ENCODE measurements around the gene R3HDM1. TPM values are rescaled to one million over a fixed set of nuclear protein-coding genes. Genes with fewer than 3 reads are reported as not detected.
"Not testable (repeated sequence)": the region's sequence is repeated elsewhere in the genome, so short reads cannot be mapped to it uniquely, and the experiment has no call there.

The R3HDM1 gene
- total and polyA plus RNA-seq, 2 donors (not counting 1 experiment from before 2014, with no cell fraction given): 23.7 to 57.8 TPM

GRCh38 chr2:135620198-135620597, 88.9 kb downstream of the R3HDM1 start:
- ChIA-PET CTCF (interaction anchor here (0.8 kb wide), 1 partner anchor 11 kb away, joined by 4 read pairs; no protein-coding TSS in a partner anchor), POLR2A (no interaction called here)

GRCh38 chr2:135629520-135629919, 98.2 kb downstream of the R3HDM1 start:
- Histone ChIP-seq H3K27me3 (replicated peaks in 1 of 4; ENCODE audit: control extremely low read depth in 1 of 4, control insufficient read depth in 3 of 4, insufficient read depth in 4 of 4, low read length in 3 of 4) (no peaks in the 10 kb centered on the region), H3K4me1 (ENCODE audit: control insufficient read depth in 2 of 2, insufficient read depth in 2 of 2, low read length in 2 of 2) (no peaks in the 10 kb centered on the region), H4K20me1 (ENCODE audit: control insufficient read depth, insufficient read depth, low read length, poor library complexity, severe bottlenecking) (no peaks in the 10 kb centered on the region), H3K9ac (ENCODE audit: low read length) (no peak overlapping the region), H3K9me3 (ENCODE audit: control extremely low read depth in 1 of 3, control insufficient read depth in 2 of 3, insufficient read depth in 1 of 3, low read length in 2 of 3) (no peaks in the 10 kb centered on the region), H3K27ac (ENCODE audit: low read length in 2 of 2) (no peak overlapping the region), H3K36me3 (replicated peaks in 1 of 2; ENCODE audit: control extremely low read depth in 1 of 2, control insufficient read depth in 1 of 2, extremely low read depth in 1 of 2, insufficient read depth in 2 of 2, low read length in 1 of 2) (peaks cover 0 to 8% of the 10 kb centered on the region in 2 experiments), H3K4me2 (replicated peaks; ENCODE audit: low read depth, low read length, poor library complexity, severe bottlenecking) (no peak overlapping the region), H3K79me2 (ENCODE audit: control insufficient read depth, insufficient read depth, low read length) (no peaks in the 10 kb centered on the region), H2AFZ (ENCODE audit: insufficient read depth, low read depth, low read length, poor library complexity, severe bottlenecking) (no peak overlapping the region), H3K4me3 (ENCODE audit: control extremely low read depth in 1 of 5, extremely low read depth in 1 of 5, insufficient read depth in 1 of 5, low read depth in 2 of 5, low read length in 4 of 5) (no peak overlapping the region)
- H3K27ac Mint-ChIP-seq: no peak overlapping the region
- no peak for ATAC-seq (ENCODE audit: low read depth)
- POLR2A ChIA-PET: no interaction called here
- no peak for DNase-seq
- TF ChIP-seq CTCF (IDR thresholded peaks at IDR 0.05): no peak
- TF ChIP-seq EZH2 (IDR thresholded peaks at IDR 0.05; ENCODE audit: borderline replicate concordance, insufficient read depth, low read depth, low read length, poor library complexity, severe bottlenecking): no peak
- intact Hi-C loops (cut with micrococcal nuclease): no loop called here
- H3K4me3 Mint-ChIP-seq: no peak overlapping the region
- no peaks in the 10 kb centered on the region for H3K9me3 Mint-ChIP-seq (ENCODE audit: insufficient read depth)
- CTCF ChIA-PET: no interaction called here
- no peaks in the 10 kb centered on the region for H3K4me1 Mint-ChIP-seq
- H3K27me3 Mint-ChIP-seq: no peaks in the 10 kb centered on the region

More at GRCh38 chr2:135620198-135620597, 88.9 kb downstream of the R3HDM1 start:
- H4K20me1 ChIP-seq (ENCODE audit: control insufficient read depth, insufficient read depth, low read length, poor library complexity, severe bottlenecking): no peaks in the 10 kb centered on the region
- intact Hi-C loops (cut with micrococcal nuclease): no loop called here
- no CpG with 5 or more reads among the region's 1 CpG for WGBS (ENCODE audit: insufficient coverage)
- no peak overlapping the region for H3K4me3 Mint-ChIP-seq
- H3K9ac ChIP-seq (ENCODE audit: low read length): no peak overlapping the region
- TF ChIP-seq EZH2 (IDR thresholded peaks at IDR 0.05; ENCODE audit: borderline replicate concordance, insufficient read depth, low read depth, low read length, poor library complexity, severe bottlenecking): no peak
- TF ChIP-seq CTCF (IDR thresholded peaks at IDR 0.05): no peak
- no peak overlapping the region for H3K4me2 ChIP-seq (replicated peaks; ENCODE audit: low read depth, low read length, poor library complexity, severe bottlenecking)
- no peaks in the 10 kb centered on the region for H3K27me3 ChIP-seq (replicated peaks in 1 of 4; ENCODE audit: control extremely low read depth in 1 of 4, control insufficient read depth in 3 of 4, insufficient read depth in 4 of 4, low read length in 3 of 4)
- H3K9me3 Mint-ChIP-seq (ENCODE audit: insufficient read depth): no peaks in the 10 kb centered on the region
- H3K79me2 ChIP-seq (ENCODE audit: control insufficient read depth, insufficient read depth, low read length): no peaks in the 10 kb centered on the region
- ATAC-seq (ENCODE audit: low read depth): no peak
- H3K36me3 ChIP-seq (replicated peaks in 1 of 2; ENCODE audit: control extremely low read depth in 1 of 2, control insufficient read depth in 1 of 2, extremely low read depth in 1 of 2, insufficient read depth in 2 of 2, low read length in 1 of 2): peaks cover 0 to 11% of the 10 kb centered on the region in 2 experiments
- H3K27ac ChIP-seq (ENCODE audit: low read length in 2 of 2): no peak overlapping the region
- H3K4me1 Mint-ChIP-seq: peaks cover 4% of the 10 kb centered on the region
- no peak overlapping the region for H3K27ac Mint-ChIP-seq
- H2AFZ ChIP-seq (ENCODE audit: insufficient read depth, low read depth, low read length, poor library complexity, severe bottlenecking): no peak overlapping the region
- no peak for DNase-seq
- H3K4me1 ChIP-seq (ENCODE audit: control insufficient read depth in 2 of 2, insufficient read depth in 2 of 2, low read length in 2 of 2): no peaks in the 10 kb centered on the region
- H3K4me3 ChIP-seq (ENCODE audit: control extremely low read depth in 1 of 5, extremely low read depth in 1 of 5, insufficient read depth in 1 of 5, low read depth in 2 of 5, low read length in 4 of 5): no peak overlapping the region
- H3K27me3 Mint-ChIP-seq: no peaks in the 10 kb centered on the region
- H3K9me3 ChIP-seq (ENCODE audit: control extremely low read depth in 1 of 3, control insufficient read depth in 2 of 3, insufficient read depth in 1 of 3, low read length in 2 of 3): no peaks in the 10 kb centered on the region

- H3K9ac ChIP-seq (ENCODE audit: low read length); DNase-seq; H3K27me3 Mint-ChIP-seq; H3K36me3 ChIP-seq (replicated peaks in 1 of 2; ENCODE audit: control extremely low read depth in 1 of 2, control insufficient read depth in 1 of 2, extremely low read depth in 1 of 2, insufficient read depth in 2 of 2, low read length in 1 of 2); H3K27ac Mint-ChIP-seq; H3K4me3 Mint-ChIP-seq; H2AFZ ChIP-seq (ENCODE audit: insufficient read depth, low read depth, low read length, poor library complexity, severe bottlenecking); H3K27ac ChIP-seq (ENCODE audit: low read length in 2 of 2); POLR2A ChIA-PET; H3K9me3 ChIP-seq (ENCODE audit: control extremely low read depth in 1 of 3, control insufficient read depth in 2 of 3, insufficient read depth in 1 of 3, low read length in 2 of 3); H4K20me1 ChIP-seq (ENCODE audit: control insufficient read depth, insufficient read depth, low read length, poor library complexity, severe bottlenecking); intact Hi-C loops (cut with micrococcal nuclease); CTCF ChIA-PET; H3K4me1 Mint-ChIP-seq; ATAC-seq (ENCODE audit: low read depth); H3K4me2 ChIP-seq (replicated peaks; ENCODE audit: low read depth, low read length, poor library complexity, severe bottlenecking); H3K4me3 ChIP-seq (ENCODE audit: control extremely low read depth in 1 of 5, extremely low read depth in 1 of 5, insufficient read depth in 1 of 5, low read depth in 2 of 5, low read length in 4 of 5); H3K79me2 ChIP-seq (ENCODE audit: control insufficient read depth, insufficient read depth, low read length); H3K9me3 Mint-ChIP-seq (ENCODE audit: insufficient read depth); H3K4me1 ChIP-seq (ENCODE audit: control insufficient read depth in 2 of 2, insufficient read depth in 2 of 2, low read length in 2 of 2); H3K27me3 ChIP-seq (replicated peaks in 1 of 4; ENCODE audit: control extremely low read depth in 1 of 4, control insufficient read depth in 3 of 4, insufficient read depth in 4 of 4, low read length in 3 of 4): not testable (repeated sequence)
- WGBS (ENCODE audit: insufficient coverage): 100% methylated on average over 3 of the region's 8 CpGs
Measured at GRCh38 chr2:135630034-135630433, 98.8 kb downstream of the R3HDM1 start.

Measured in B cell (primary cell).